22Rv1 (cell line): ENCODE results near the gene COL27A1.

Experiments used
- ZFX ChIP-seq: fragments of 450-650 bp; IDR thresholded peaks from 2 replicates; pipeline ENCODE4 v1.6.1; 2017; ENCODE audit warnings: antibody characterized with exemption, borderline replicate concordance
- TF ChIP-seq, protein P1 (sequence below): fragments of 450-650 bp; IDR thresholded peaks from 2 replicates; pipeline ENCODE4 v1.5.1; 2017; ENCODE audit warnings: mild to moderate bottlenecking

GRCh38 chr9:114291064-114291474 lies 135.7 kb downstream of the COL27A1 start:
- TF ChIP-seq, protein P1, sequence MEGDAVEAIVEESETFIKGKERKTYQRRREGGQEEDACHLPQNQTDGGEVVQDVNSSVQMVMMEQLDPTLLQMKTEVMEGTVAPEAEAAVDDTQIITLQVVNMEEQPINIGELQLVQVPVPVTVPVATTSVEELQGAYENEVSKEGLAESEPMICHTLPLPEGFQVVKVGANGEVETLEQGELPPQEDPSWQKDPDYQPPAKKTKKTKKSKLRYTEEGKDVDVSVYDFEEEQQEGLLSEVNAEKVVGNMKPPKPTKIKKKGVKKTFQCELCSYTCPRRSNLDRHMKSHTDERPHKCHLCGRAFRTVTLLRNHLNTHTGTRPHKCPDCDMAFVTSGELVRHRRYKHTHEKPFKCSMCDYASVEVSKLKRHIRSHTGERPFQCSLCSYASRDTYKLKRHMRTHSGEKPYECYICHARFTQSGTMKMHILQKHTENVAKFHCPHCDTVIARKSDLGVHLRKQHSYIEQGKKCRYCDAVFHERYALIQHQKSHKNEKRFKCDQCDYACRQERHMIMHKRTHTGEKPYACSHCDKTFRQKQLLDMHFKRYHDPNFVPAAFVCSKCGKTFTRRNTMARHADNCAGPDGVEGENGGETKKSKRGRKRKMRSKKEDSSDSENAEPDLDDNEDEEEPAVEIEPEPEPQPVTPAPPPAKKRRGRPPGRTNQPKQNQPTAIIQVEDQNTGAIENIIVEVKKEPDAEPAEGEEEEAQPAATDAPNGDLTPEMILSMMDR: peak; percentile 87
- no peak for TF ChIP-seq ZFX
